GM19372 (cell line): Measurements from ENCODE around the gene PCDHA2.
"Not testable (repeated sequence)": the region's sequence is repeated elsewhere in the genome, so short reads cannot be mapped to it uniquely, and the experiment has no call there.

Source experiments
- ATAC-seq: cut with Tn5 transposase; IDR thresholded peaks from one replicate; pipeline ENCODE4 v1.9.1; 2021; ENCODE audit warnings: mild to moderate bottlenecking, low read depth, moderate library complexity; ENCODE audit not compliant: unreplicated experiment

PCDHA2 gene

DNA sequence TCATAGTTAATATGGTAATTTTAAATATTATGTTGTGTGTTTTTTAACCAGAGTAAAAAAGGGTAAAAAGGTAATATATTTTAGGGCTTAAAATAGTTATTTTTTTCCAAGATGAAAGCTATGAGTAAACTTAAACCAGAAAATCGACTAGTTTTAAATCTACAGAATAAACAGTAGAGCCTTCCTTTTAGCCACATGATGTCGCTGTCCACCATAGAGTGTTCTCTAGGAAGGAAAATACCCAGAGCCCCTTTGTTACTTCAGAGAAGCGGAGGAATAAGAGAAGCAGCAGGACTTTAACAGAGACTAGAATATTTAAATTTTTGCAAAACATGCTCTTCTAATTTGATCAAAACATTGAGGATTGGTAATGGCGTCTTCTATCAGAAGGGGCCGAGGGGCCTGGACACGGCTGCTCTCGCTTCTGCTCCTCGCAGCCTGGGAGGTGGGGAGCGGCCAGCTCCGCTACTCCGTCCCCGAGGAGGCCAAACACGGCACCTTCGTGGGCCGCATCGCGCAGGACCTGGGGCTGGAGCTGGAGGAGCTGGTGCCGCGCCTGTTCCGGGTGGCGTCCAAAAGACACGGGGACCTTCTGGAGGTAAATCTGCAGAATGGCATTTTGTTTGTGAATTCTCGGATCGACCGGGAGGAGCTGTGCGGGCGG, at the start of gene PCDHA2:
Gene PCDHA2 (plus strand): TSS at position 258 of the 664 bp plus-strand sequence.
- no peak for ATAC-seq

DNA sequence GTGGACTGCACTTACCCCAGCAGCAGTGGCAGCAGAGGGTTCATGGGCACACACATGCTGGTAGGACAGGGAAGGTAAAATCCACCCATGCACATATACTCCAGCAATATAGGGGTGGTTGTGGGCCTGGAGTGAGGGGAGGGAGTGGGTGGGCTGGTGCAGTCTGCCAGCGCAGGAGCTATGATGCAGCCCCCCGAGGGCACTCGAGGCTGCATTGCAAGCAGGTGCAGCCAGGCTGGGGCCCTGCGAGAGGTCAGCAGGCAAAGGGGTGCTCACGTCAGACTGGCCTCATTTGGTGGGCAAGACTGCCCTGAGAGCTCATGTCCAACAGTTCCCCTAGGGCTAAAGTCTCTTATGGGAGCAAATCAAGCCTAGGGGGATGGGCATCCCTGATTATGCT, 41.1 kb upstream of the PCDHA2 start:
- no peak for ATAC-seq

- no peak for ATAC-seq
Observed at GRCh38 chr5:140764177-140764973, 30.3 kb upstream of the PCDHA2 start.

GRCh38 chr5:140767444-140767843, 27.2 kb upstream of the PCDHA2 start:
- ATAC-seq: no peak

GRCh38 chr5:140780512-140780911, 14.1 kb upstream of the PCDHA2 start:
- no peak for ATAC-seq

GRCh38 chr5:140785905-140786686, 8.6 kb upstream of the PCDHA2 start, which contains the start of gene PCDHA1:
TSS of gene PCDHA1 (plus strand) at chr5:140786140.
- ATAC-seq: no peak

DNA sequence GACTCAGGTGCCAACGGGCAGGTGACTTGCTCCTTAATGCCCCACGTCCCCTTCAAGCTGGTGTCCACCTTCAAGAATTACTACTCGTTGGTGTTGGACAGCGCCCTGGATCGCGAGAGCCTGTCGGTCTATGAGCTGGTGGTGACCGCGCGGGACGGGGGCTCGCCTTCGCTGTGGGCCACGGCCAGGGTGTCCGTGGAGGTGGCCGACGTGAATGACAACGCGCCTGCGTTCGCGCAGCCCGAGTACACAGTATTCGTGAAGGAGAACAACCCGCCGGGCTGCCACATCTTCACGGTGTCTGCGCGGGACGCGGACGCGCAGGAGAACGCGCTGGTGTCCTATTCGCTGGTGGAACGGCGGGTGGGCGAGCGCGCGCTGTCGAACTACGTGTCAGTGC, 7.2 kb upstream of the PCDHA2 start:
- not testable (repeated sequence) for ATAC-seq

DNA sequence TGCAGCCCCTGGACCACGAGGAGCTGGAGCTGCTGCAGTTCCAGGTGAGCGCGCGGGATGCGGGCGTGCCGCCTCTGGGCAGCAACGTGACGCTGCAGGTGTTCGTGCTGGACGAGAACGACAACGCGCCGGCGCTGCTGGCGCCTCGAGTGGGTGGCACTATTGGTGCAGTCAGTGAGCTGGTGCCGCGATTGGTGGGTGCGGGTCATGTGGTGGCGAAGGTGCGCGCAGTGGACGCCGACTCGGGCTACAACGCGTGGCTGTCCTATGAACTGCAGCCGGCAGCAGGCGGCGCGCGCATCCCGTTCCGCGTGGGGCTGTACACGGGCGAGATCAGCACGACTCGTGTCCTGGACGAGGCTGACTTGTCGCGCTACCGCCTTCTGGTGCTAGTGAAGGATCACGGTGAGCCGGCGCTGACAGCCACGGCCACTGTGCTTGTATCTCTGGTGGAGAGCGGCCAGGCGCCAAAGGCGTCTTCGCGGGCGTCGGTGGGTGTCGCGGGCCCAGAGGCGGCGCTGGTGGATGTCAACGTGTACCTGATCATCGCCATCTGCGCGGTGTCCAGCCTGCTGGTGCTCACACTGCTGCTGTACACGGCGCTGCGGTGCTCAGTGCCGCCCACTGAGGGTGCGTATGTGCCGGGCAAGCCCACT, 6.7 kb upstream of the PCDHA2 start:
- ATAC-seq: not testable (repeated sequence)

- no peak for ATAC-seq
Observed at GRCh38 chr5:140791089-140791488, 3.6 kb upstream of the PCDHA2 start.

GRCh38 chr5:140795259-140795641, 598 bp downstream of the PCDHA2 start:
- no peak for ATAC-seq

DNA sequence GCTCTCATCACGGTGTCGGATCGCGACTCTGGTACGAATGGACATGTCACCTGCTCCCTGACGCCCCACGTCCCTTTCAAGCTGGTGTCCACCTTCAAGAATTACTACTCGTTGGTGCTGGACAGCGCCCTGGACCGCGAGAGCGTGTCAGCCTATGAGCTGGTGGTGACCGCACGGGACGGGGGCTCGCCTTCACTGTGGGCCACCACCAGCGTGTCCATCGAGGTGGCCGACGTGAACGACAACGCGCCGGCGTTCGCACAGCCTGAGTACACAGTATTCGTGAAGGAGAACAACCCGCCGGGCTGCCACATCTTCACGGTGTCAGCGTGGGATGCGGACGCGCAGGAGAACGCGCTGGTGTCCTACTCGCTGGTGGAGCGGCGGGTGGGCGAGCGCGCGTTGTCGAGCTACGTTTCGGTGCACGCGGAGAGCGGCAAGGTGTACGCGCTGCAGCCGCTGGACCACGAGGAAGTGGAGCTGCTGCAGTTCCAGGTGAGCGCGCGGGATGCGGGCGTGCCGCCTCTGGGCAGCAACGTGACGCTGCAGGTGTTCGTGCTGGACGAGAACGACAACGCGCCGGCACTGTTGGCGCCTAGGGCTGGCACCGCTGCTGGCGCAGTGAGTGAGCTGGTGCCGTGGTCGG, 1.5 kb downstream of the PCDHA2 start:
- ATAC-seq: not testable (repeated sequence)

- no peak for ATAC-seq
Observed at GRCh38 chr5:140796718-140797095, 2.1 kb downstream of the PCDHA2 start.

DNA sequence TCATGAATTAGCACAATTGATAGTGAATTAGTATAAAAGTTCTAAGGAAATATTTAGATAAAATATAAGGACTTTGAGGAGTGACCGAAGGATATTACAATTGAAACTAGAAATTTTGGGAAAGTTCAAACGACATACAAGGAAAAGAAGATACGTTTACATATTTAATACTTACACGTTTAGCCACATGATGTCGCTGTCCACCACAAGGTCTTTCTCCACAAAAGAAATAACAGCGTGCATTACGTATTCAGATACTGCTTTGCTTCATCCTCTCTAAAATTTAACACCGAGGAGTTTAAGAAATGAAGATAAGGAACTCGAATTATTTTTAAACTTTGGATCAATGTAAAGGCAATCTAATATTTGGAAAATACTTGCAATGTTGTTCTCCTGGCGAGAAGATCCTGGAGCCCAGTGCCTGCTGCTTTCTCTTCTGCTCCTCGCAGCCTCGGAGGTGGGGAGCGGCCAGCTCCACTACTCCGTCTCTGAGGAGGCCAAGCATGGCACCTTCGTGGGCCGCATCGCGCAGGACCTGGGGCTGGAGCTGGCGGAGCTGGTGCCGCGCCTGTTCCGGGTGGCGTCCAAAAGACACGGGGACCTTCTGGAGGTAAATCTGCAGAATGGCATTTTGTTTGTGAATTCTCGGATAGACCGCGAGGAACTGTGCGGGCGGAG, 6.3 kb downstream of the PCDHA2 start, which contains the start of gene PCDHA3:
Gene PCDHA3 (plus strand): TSS at position 242 of the 678 bp plus-strand sequence.
- no peak for ATAC-seq

GRCh38 chr5:140801494-140801841, 6.8 kb downstream of the PCDHA2 start:
- ATAC-seq: no peak

GRCh38 chr5:140802381-140802780, 7.7 kb downstream of the PCDHA2 start:
- ATAC-seq: not testable (repeated sequence)

DNA sequence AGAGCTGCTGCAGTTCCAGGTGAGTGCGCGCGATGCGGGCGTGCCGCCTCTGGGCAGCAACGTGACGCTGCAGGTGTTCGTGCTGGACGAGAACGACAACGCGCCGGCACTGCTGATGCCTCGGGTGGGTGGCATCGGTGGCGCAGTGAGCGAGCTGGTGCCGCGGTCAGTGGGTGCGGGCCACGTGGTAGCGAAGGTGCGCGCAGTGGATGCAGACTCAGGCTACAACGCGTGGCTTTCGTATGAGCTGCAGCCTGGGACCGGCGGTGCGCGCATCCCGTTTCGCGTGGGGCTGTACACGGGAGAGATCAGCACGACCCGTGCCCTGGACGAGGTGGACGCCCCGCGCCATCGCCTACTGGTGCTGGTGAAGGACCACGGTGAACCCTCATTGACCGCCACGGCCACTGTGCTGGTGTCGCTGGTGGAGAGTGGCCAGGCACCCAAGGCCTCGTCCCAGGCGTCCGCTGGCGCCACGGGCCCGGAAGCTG, 8.2 kb downstream of the PCDHA2 start:
- ATAC-seq: no peak

DNA sequence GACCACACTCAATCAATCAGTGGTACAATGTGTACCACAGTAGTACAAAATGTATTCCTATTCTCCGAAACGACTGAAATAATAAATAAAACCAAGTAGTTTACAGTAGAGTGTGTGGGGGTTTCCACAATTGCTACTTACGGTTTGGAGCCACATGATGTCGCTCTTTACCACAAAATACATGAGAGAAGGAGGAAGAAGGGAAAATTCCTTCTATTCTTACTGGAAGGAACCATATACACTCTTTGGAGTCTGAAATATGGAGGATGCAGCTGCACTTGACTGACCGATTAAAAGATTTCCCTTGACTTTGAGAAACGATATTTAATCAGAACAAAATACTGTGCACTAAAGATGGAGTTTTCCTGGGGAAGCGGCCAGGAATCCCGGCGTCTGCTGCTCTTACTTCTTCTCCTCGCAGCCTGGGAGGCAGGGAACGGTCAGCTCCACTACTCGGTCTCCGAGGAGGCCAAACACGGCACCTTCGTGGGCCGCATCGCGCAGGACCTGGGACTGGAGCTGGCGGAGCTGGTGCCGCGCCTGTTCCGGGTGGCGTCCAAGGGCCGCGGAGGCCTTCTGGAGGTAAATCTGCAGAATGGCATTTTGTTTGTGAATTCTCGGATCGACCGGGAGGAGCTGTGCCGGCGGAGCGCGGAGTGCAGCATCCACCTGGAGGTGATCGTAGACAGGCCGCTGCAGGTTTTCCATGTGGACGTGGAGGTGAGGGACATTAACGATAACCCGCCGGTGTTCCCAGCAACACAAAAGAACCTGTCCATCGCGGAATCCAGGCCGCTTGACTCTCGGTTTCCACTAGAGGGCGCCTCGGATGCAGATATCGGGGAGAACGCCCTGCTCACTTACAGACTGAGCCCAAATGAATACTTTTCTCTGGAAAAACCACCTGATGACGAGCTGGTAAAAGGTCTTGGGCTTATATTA, 12.5 kb downstream of the PCDHA2 start, which contains the start of gene PCDHA4:
Gene PCDHA4 (plus strand): TSS at position 235 of the 942 bp plus-strand sequence.
- no peak for ATAC-seq

DNA sequence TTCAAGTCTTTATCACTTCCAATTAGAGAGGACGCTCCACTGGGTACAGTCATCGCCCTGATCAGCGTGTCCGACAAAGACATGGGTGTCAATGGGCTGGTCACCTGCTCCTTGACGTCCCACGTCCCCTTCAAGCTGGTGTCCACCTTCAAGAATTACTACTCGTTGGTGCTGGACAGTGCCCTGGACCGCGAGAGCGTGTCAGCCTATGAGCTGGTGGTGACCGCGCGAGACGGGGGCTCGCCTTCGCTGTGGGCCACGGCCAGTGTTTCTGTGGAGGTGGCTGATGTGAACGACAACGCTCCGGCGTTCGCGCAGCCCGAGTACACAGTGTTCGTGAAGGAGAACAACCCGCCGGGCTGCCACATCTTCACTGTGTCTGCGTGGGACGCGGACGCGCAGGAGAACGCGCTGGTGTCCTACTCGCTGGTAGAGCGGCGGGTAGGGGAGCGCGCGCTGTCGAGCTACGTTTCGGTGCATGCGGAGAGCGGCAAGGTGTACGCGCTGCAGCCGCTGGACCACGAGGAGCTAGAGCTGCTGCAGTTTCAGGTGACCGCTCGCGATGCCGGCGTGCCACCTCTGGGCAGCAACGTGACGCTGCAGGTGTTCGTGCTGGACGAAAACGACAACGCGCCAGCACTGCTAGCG, 13.7 kb downstream of the PCDHA2 start:
- not testable (repeated sequence) for ATAC-seq
